Kidney capillary endothelial cell (primary cell): ENCODE results near the gene CRTC3.
A peak's percentile ranks its signal among the peaks of the same experiment; 100 is the strongest.
"Not testable (repeated sequence)": the region's sequence is repeated elsewhere in the genome, so short reads cannot be mapped to it uniquely, and the experiment has no call there.

Experiments
- DNase-seq: peaks from one replicate; pipeline ENCODE4 v3.0.0-alpha.2; 2018; ENCODE audit warnings: low spot score

CRTC3 gene

DNA sequence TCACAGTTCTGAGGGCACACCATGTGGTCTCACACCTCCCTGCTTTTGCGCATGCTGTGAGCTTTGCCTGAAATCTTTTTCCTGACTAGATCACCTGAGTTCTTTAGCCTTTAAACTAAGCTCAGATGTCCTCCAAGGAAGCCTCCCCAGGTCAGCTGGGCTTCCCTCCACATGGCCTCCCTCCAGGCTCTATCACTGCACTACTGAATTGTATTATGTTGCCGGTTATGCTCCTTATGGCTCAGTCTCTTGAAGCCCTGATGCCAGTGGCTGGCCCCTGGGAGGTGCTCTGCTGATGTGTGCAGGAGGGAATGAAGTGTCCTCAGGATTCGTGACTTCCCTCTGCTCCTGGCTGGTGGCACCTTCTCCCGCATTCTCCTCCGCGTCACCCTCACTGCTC lies 94.1 kb downstream of the CRTC3 start:
- DNase-seq = no peak

DNA sequence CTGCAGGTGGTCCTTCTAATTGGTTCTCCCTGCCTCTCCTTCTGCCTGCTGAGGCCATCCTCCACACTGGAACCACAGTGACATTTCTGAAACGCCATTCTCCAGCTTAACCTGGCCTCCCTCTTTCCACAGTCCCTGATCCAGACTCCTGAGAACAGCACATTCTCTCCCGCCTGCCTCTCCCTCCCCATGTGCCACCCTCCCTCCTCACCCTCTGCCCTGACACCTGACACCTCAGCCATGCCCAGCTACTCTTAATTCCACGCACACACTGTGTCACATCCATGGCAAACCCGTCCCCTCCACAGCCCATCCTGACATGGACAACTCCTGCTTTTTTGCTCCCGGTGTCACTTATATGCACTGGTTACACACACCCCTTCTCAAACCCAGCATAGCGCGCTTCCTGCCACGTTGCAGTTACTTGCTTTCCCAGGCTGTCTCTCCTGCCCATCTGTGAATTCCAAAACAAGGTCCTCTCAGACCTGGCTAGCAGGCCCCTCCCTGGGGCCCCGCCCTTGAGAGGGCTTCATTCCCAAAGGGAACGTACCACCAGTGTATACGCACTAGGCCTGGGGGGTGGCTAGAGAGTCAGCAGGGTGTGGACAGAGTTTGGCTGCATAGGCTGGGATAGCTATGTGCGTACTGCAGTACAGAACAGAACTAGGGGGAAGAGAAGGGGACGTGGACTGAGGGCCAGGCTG lies 94.7 kb downstream of the CRTC3 start:
- DNase-seq = no peak

DNA sequence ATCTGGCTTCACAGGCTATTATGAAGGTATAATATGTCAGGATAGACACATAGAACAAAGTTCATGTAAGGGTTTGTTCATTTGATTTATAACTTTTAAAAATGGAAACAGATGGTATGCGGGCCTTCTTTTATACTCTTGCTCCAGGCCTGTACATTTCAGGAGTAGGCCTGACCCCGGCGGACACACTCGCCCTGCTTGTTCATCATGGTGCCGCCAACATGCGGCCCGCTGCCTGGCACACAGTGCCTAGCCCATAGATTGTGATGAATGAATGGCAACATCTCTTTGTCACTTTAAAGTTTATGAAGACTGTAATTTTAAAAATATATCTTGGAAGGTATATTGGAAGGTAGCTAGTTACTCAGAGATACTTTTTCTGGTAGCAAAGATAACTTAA lies 95.3 kb downstream of the CRTC3 start:
- DNase-seq = no peak

DNA sequence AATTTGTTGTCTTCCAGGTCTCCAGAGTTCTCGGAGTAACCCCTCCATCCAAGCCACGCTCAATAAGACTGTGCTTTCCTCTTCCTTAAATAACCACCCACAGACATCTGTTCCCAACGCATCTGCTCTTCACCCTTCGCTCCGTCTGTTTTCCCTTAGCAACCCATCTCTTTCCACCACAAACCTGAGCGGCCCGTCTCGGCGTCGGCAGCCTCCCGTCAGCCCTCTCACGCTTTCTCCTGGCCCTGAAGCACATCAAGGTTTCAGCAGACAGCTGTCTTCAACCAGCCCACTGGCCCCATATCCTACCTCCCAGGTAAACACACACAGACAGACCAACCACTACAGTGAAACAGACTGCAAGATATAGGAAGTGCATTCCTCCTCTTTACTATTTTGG lies 99.5 kb downstream of the CRTC3 start:
- DNase-seq = no peak

DNA sequence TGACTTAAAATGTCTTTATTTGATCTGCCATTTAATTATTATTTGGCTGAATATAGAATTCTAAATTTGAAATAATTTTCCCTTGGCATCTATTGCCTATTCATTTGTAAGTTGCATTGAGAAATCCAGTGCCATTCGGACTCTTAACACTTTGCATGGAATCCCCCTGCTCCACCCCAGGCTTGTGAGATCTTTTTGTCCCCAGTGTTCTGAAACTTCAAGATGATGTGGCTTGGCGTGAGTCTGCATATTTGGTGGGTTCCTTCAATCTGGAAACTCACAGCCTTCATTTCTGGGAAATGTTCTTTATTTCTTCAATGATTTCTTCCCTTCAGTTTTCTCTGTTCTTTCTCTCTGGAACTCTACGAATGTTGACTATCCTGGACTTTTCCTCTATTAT lies 103.6 kb downstream of the CRTC3 start:
- DNase-seq = no peak

DNA sequence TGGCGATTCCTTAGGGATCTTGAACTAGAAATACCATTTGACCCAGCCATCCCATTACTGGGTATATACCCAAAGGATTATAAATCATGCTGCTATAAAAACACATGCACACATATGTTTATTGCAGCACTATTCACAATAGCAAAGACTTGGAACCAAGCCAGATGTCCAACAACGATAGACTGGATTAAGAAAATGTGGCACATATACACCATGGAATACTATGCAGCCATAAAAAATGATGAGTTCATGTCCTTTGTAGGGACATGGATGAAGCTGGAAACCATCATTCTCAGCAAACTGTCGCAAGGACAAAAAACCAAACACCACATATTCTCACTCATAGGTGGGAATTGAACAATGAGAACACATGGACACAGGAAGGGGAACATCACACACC lies 107.3 kb downstream of the CRTC3 start:
- not testable (repeated sequence) for DNase-seq

DNA sequence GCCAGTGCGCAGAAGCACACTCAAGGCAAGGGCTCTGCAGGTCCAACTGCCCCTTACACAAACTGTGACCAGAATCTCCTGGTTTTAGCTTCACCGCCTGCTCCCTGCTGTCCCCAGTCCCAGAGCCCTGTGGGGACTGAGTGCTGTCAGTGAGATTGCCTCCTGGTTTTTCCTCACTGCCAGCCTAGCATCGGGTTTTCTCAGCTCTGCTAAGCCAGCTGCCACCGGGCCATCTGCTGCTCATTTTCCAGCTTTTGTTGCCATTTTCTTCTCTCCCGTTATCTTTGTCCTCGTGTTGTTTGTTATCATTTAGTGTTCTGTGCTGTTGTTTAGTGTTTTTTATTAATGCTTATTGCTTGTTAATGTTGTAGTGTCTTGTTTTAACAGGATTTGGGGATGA lies 108.0 kb downstream of the CRTC3 start:
- DNase-seq = no peak

DNA sequence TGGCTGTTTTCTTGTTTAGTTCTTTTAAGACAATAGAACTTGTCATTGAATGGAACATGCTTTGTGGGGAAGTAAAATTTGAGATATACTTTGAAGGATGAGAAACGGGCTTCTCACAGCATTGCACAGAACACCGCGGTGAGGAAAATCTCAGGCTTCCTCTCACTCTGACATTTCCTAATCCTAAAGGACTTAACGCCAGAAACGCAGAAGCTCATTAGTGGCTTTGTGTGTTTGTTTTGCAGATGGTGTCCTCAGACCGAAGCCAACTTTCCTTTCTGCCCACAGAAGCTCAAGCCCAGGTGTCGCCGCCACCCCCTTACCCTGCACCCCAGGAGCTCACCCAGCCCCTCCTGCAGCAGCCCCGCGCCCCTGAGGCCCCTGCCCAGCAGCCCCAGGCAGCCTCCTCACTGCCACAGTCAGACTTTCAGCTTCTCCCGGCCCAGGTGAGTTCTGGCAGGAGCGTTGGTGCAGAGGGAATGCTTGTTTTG lies 108.5 kb downstream of the CRTC3 start:
- no peak for DNase-seq

DNA sequence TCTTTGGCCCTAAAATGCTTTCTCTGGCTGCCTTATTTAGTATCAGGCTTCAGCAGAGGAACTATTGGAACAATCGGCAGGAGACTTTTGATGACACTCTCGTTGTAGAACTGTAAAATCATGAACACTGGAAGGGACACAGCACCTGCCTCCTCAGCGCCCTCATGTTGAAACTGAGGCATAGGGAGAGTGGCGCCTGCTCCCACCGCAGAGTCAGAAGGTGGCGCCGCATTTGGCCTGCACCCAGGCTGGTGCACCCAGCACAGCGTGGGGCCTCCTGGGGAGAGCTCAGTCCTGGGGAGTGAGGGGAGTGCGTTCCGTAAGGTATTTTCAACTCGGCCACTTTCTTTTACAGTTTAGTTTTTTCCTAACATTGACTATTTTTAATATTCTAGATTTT lies 109.2 kb downstream of the CRTC3 start:
- DNase-seq = no peak

DNA sequence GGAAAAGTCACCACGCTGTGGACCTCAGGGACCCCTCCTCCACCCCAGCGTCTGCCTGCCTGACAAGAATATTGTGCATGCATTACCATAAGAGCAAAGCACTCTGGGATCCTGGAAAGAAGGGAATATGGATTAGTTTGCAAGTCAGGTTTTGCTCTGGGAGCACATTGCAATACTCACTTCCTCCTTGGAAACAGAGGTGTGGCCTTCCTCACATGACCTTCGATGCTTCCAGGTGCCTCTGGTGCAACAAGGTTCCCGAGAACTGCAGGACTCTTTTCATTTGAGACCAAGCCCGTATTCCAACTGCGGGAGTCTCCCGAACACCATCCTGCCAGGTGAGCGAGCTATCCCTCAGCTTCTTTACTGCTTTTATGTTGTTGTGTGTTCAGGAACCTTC lies 111.1 kb downstream of the CRTC3 start:
- DNase-seq = no peak

DNA sequence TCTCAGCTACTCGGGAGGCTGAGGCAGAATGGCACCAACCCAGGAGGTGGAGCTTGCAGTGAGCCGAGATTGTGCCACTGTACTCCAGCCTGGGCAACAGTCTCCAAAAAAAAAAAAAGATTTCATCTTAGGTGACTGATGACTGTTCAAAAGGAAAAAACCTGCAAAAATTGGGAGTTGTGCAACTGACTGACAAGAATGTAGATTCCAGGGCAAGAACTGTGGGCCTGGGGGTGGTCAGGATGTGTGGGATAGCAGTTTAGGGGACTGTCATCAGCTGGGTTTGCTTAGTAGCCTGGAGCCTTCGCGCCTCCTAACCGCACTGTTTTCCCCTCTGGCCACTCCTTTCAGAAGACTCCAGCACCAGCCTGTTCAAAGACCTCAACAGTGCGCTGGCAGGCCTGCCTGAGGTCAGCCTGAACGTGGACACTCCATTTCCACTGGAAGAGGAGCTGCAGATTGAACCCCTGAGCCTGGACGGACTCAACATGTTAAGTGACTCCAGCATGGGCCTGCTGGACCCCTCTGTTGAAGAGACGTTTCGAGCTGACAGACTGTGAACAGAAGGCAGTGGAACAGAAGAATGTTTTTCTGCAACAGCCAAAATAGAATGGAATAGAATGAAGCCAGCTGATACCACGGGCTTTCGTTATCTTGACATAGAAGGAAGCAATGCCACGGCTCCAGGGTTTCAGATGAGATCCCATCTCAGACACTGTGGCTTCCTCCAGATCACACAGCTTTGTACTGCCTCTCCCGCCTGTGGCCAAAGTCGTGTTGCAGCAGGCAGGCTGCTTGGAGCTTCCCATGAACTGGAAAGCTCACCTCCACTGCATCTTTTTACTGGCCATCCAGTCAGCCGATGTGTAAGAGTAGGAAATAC lies 112.1 kb downstream of the CRTC3 start:
- DNase-seq = no peak

DNA sequence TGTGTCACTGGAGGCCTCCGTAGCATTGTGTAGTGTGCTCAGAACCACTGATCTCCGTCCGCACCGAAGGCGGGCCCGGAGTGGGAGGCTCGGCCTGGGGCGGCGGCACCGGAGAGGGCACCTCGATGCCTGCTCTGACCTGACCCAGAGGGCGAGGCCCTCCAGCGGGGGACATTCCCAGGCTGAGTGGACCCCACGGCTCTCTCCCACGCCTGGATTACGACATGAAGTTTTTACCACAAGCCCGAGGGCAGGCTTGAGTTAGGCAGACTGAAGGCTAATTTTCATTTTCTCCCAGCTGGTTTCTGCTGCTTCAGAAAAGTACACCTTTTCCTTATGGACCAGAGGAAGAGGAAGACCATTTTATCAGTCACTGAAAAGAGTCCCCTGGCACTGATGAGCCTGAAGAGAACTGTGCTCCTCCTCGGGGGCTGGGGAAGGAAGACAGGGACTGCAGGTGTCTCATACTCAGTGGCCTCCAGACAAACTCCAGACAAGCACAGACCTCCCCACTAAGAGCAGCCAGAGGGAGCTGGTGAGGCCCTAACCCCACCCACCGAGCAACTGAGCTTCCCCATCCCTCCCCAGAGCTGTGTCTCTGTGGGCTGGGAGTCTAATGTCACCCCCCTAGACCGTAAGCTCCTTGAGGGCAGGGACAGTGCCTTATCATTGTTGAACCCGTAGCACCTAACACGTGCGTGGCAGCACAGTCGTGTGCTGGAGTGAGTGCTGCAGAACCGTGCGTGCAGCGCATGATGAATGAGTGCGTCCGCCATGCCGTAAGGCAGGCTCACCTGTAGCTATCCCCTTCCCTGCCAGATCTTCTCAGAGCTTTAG lies 113.0 kb downstream of the CRTC3 start:
- no peak for DNase-seq

DNA sequence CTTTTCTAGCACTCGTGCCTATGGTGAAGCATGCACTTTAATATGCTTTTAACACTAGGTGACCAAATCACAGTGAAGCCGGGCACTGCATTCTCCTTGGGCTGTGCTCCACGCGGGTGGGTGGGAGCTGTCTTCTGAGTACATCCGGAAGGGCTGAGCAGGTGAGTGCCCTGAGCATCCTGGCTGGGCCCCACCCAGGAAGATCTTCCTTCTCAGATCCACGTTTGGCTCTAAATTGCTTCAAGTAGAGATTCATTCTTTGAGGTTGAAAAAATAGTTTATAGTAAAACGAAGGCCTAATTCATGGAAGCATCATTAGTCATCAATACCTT lies 113.5 kb downstream of the CRTC3 start:
- no peak for DNase-seq

DNA sequence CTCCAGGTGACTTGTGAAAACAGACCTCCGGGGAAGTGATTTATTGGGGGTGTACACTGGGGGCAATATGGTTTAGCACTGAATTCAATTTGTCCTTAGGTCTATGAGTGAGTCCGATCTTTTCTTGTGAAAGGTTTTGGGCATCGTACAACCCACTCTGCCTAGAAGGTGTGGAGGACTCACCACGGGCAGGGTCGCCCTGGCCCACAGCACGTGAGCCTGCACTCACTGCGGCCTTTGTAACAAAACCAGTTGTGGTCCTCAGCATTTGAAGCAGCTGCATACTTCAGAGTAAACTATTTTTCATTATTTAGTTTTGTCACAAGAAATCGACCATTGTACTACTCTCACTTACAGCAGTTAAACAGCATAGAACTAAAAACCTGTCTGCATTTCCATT lies 114.8 kb downstream of the CRTC3 start:
- no peak for DNase-seq

DNA sequence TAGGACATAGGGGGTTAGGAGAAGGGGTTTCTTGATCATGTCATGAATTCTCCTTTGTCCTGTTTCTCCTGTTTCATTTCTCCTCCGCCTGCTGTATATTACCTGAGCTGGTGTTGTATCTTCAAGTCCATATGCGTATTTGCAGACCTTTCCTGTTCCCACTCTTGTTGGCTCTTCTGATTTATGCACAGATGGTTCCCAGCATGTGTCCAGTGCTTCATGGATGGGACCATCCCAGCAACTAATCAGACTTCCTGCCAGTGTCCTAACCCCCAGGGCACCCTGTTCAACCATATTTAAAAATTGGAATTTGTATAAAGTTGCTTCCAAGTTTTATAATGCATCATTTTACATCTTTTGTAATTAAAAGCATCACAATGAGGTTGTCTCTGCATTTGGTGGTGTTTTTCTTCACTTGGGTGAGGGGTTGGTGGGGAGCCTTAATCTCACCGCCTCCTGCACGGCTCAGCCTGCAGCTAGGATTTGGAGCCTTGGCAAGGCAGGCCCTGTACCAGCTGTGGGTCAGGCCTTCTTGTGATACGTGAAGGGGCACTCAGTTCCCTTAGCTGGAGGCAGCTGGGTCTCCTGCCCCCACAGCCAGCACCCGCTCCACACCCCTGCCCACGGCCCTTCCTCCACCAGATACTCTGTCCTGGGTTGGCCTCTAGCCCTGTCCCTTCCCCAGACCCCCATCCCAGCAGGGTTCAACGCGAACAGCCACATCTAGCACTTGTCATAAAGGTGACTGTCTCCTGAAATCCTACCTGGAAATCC lies 115.4 kb downstream of the CRTC3 start:
- no peak for DNase-seq

DNA sequence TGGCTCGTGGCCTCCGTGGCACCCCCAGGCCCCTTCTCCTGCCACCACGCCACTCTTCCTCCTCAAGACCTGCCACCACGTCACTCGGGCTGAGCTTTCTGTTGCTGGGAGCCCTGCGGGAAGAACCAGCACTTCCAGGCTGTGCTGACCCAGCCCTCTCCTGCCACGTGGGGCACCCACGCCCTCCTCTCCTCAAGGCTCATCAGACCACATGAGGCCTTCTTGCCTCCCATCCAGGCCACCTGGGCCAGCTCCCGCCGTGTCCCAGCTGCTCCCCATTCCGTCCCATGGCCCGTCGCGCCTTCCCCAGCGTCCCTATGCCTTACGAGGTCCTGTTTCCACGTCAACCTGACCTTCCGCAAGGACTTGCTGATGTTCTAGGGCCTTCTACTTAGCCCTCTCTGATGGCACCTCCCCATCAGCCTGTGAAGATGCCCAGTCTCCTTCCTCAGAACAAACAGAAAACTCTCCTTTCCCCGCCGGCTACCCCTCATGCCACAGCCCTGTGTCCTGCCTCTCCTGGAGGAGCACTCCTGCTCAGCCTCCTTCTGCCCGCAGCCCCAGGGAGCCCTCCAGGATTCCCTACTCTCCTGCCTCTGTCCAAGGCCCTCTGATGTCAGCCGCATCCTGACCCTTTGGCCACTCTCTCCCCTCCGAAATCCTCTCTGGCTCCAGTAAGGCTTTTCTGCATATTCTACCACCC lies 116.3 kb downstream of the CRTC3 start:
- no peak for DNase-seq

DNA sequence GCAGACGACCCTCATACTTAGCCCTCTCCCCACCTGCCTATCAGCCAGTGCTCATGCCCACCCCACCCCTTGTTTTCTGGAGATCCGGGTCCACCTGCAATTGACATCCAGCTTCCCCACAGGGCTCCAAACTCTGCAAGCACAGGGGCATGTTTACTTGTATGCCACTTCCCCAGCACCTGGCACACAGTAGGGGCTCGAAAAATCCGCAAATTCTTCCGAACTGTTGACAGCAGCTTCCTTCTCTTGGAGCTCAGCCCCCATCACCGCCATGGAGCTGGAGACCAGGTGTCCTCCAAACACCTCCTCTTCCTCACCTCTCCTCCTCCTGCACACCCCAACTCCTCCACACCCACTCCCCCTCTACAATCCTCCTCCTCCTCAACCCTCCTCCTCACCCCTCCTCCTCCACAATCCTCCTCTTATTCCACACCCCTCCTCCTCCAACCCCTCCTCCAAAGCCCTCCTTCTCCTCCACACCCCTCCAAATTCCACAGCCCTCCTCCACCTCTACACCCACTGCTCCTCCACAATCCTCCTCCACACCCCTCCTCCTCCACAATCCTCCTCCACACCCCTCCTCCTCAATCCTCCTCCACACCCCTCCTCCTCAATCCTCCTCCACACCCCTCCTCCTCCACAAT lies 117.1 kb downstream of the CRTC3 start:
- no peak for DNase-seq

DNA sequence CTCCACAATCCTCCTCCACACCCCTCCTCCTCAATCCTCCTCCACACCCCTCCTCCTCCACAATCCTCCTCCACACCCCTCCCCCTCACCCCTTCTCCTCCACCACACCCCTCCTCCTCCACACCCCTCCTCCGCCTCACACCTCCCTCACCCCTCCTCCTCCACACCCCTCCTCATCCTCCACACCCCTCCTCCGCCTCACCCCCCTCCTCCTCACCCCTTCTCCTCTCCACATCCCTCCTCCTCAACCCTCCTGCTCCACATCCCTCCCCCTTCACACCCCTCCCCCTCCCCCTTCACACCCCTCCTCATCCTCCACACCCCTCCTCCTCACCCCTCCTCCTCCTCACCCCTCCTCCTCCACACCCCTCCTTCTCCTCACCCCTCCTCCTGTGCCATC lies 117.6 kb downstream of the CRTC3 start:
- no peak for DNase-seq

DNA sequence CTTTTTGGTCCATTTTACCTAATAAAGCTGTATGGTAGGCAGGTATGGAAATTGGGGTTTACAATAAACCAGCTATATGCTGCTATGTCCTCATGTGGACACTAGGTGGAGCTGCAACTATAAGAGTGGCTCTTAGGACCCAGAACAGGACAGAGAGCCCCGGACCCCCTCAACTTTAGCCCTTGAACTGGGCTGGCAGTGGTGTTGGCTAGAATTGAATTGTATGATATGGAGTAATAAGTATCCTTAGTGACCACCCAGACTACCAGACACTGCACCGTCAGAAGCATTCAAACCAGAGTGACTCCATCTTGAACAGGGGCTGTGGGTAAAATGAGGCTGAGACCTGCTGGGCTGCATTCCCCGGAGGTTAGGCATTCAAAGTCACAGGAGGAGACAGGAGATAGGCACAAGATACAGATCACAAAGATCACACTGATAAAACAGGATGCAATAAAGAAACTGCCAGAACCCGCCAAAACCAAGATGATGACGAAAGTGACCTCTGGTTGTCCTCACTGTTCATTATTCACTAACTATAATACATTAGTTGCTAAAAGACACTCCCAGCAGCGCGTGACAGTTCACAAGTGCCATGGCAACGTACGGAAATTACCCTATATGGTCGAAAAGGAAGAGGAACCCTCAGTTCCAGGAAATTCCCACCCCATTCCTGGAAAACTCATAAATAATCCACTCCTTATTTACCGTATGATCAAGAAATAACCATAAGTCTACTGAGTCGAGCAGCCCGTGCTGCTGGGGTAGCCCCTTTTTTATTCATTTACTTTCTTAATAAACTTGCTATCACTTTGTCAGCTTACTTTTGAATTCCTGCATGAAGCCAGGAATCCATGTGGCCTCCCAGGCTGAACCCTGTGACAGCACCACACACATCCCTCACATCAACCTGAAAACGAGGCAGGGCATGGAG lies 118.7 kb downstream of the CRTC3 start:
- DNase-seq = peak; percentile 91
